ENCODE measurements around the gene KDM6B.

The KDM6B gene

GRCh38 chr17:7814969-7815368 lies 19.0 kb upstream of the KDM6B start:
- no peak for TF ChIP-seq CTCF (IDR thresholded peaks at IDR 0.05; ENCODE audit: insufficient read depth, missing control alignments)
- FAIRE-seq (no peak), DNase-seq (ENCODE audit: insufficient read length, low spot score) (no peak)

GRCh38 chr17:7816926-7817642 lies 16.9 kb upstream of the KDM6B start:
- FAIRE-seq (no peak), DNase-seq (ENCODE audit: insufficient read length, low spot score) (no peak)
- TF ChIP-seq CTCF (IDR thresholded peaks at IDR 0.05; ENCODE audit: insufficient read depth, missing control alignments) = no peak

GRCh38 chr17:7817643-7817964 lies 16.4 kb upstream of the KDM6B start:
- no peak for TF ChIP-seq CTCF (IDR thresholded peaks at IDR 0.05; ENCODE audit: insufficient read depth, missing control alignments)
- DNase-seq (ENCODE audit: insufficient read length, low spot score) (no peak), FAIRE-seq (no peak)

- no peak for TF ChIP-seq CTCF (IDR thresholded peaks at IDR 0.05; ENCODE audit: insufficient read depth, missing control alignments)
- DNase-seq (ENCODE audit: insufficient read length, low spot score) (no peak), FAIRE-seq (no peak)
Observed at GRCh38 chr17:7818026-7818425, 16.0 kb upstream of the KDM6B start.

GRCh38 chr17:7818746-7819645 lies 15.0 kb upstream of the KDM6B start:
- DNase-seq (ENCODE audit: insufficient read length, low spot score) (no peak), FAIRE-seq (no peak)
- no peak for TF ChIP-seq CTCF (IDR thresholded peaks at IDR 0.05; ENCODE audit: insufficient read depth, missing control alignments)

- TF ChIP-seq CTCF (IDR thresholded peaks at IDR 0.05; ENCODE audit: insufficient read depth, missing control alignments) = no peak
- FAIRE-seq = no peak
Observed at GRCh38 chr17:7820231-7820630, 13.8 kb upstream of the KDM6B start.

GRCh38 chr17:7822126-7822525 lies 11.9 kb upstream of the KDM6B start:
- DNase-seq (ENCODE audit: insufficient read length, low spot score) (no peak), FAIRE-seq (no peak)
- no peak for TF ChIP-seq CTCF (IDR thresholded peaks at IDR 0.05; ENCODE audit: insufficient read depth, missing control alignments)

More at GRCh38 chr17:7820231-7820630, 13.8 kb upstream of the KDM6B start:
- no peak for DNase-seq (ENCODE audit: insufficient read length, low spot score)

All from D721Med (cell line).